Coronary artery (tissue), 2 donors: Measurements from ENCODE around the gene TSPAN12.
"Not testable (repeated sequence)": the region's sequence is repeated elsewhere in the genome, so short reads cannot be mapped to it uniquely, and the experiment has no call there.

Experiments
- DNase-seq: peaks from one replicate; pipeline ENCODE4 v3.0.0-alpha.2; 2017; ENCODE audit warnings: low spot score
- H3K27ac ChIP-seq, 2 donors: fragments of 200-600 bp; sonication (generic); one replicate each; pipeline ENCODE4 v1.5.1; 2016 to 2019
- H3K4me3 ChIP-seq: fragments of 200-600 bp; sonication (generic); 2 replicates; pipeline ENCODE4 v1.5.1; 2016; ENCODE audit warnings: mild to moderate bottlenecking, moderate library complexity
- TF ChIP-seq, protein P1 (sequence below): fragments of 200-600 bp; sonication (generic); IDR thresholded peaks from one replicate; pipeline ENCODE4 v1.5.1; 2019; ENCODE audit warnings: antibody characterized with exemption

TSPAN12 gene

DNA sequence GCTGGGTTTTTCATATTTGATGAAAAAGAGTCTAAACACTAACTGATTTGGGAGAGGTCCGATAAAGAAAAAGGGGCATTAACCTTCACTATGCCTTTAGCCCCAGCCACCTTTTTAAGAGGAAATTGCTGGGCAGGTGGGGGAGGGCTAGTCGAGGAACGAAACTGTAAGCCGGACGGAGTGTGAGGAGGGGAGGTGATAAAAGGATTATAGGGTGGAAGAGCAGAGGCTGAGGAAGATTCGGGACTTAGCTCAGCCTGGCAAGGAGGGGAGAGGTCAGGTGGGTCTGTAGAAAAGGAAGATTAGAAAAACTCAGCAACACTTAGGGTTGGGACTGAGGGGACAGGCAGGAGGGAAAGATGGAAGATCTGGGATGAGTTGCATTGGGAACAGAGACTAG lies 77.0 kb downstream of the TSPAN12 start:
- TF ChIP-seq, protein P1, sequence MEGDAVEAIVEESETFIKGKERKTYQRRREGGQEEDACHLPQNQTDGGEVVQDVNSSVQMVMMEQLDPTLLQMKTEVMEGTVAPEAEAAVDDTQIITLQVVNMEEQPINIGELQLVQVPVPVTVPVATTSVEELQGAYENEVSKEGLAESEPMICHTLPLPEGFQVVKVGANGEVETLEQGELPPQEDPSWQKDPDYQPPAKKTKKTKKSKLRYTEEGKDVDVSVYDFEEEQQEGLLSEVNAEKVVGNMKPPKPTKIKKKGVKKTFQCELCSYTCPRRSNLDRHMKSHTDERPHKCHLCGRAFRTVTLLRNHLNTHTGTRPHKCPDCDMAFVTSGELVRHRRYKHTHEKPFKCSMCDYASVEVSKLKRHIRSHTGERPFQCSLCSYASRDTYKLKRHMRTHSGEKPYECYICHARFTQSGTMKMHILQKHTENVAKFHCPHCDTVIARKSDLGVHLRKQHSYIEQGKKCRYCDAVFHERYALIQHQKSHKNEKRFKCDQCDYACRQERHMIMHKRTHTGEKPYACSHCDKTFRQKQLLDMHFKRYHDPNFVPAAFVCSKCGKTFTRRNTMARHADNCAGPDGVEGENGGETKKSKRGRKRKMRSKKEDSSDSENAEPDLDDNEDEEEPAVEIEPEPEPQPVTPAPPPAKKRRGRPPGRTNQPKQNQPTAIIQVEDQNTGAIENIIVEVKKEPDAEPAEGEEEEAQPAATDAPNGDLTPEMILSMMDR = no peak

GRCh38 chr7:120780451-120780850 lies 77.5 kb downstream of the TSPAN12 start:
- H3K4me3 ChIP-seq, H3K27ac ChIP-seq, DNase-seq: not testable (repeated sequence)

More for the DNA sequence above, 77.0 kb downstream of the TSPAN12 start:
- H3K27ac ChIP-seq = no peak overlapping the region
- DNase-seq = no peak
- H3K4me3 ChIP-seq = no peak overlapping the region

- not testable (repeated sequence) for H3K4me3 ChIP-seq, DNase-seq, H3K27ac ChIP-seq
Measured at GRCh38 chr7:120779078-120779477, 78.9 kb downstream of the TSPAN12 start.

DNA sequence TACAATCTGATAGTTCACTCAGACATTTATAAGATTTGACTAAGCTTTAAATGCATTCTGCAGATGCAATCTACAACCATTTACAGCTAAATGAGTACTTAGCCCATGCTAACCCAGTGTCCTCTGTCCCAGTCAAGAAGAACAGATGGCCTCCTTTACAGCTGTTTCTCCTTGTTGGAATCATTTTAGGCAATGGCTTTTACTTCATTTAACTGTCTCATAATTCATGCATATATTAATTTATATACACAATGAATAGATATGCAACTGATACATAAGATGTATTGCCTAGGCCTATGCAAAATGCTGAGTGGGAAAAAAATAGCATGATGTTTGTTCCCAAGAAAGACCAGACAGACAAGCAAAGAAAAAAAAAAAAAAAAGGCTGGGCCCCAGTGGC lies 82.2 kb downstream of the TSPAN12 start:
- H3K4me3 ChIP-seq = no peak overlapping the region
- TF ChIP-seq, protein P1 = no peak
- DNase-seq = no peak
- H3K27ac ChIP-seq = no peak overlapping the region

GRCh38 chr7:120774481-120774880 lies 83.5 kb downstream of the TSPAN12 start:
- DNase-seq = no peak
- Histone ChIP-seq H3K27ac (no peak overlapping the region), H3K4me3 (no peak overlapping the region)
- TF ChIP-seq, protein P1 = no peak

DNA sequence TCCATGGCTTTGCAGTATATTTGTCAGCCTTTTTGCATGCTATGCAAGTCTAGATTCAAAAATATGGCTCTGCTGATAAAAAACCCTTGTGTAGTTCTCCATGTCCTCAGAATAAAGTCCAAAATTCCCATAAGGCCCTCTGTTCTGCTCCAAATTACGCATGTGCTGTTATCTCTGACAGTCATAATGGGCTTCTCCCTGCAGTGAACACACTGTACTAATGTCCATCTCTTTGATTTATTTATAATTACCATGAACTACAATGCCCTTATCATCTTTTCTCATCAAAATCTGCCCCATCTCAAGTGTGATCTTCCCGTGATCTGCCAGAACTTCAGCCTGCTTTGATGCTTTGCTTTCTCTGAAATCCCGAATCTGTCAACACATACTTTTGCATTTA lies 87.7 kb downstream of the TSPAN12 start:
- Histone ChIP-seq H3K27ac (no peak overlapping the region), H3K4me3 (no peak overlapping the region)
- TF ChIP-seq, protein P1 = no peak
- no peak for DNase-seq

DNA sequence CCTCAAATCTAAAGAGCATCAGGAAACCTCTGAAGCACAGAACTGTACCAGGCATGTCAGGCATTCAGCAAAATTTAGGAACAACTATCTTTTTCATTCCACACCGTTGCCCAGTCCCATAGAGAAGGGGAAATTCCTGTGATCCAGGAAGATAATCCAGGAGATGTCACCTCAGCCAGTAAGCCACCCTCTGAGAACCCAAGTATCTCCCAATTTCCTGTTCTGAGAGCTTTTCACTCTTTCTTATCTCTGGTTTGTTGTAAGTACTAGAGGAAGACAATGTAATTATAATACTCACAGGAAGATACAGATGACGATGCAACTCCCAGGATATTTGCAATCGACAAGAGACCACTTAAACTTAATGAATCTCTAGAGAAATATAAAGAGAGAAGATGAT lies 97.1 kb downstream of the TSPAN12 start:
- TF ChIP-seq, protein P1 = no peak
- Histone ChIP-seq H3K4me3 (no peak overlapping the region), H3K27ac (no peak overlapping the region)
- DNase-seq = no peak

GRCh38 chr7:120760050-120760449 lies 97.9 kb downstream of the TSPAN12 start:
- TF ChIP-seq, protein P1 = no peak
- no peak for DNase-seq
- no peak overlapping the region for H3K27ac ChIP-seq
- no peak overlapping the region for H3K4me3 ChIP-seq
